ENCODE measurements around the gene PIP.

PIP gene

GRCh38 chr7:143181349-143181748, 49.5 kb downstream of the PIP start:
- no peak for DNase-seq (ENCODE audit: low spot score)
- in situ Hi-C loops (cut with MboI; ENCODE audit: low sequenced_read_pairs, unreplicated experiment) = no loop called here
- TF ChIP-seq, protein P1, sequence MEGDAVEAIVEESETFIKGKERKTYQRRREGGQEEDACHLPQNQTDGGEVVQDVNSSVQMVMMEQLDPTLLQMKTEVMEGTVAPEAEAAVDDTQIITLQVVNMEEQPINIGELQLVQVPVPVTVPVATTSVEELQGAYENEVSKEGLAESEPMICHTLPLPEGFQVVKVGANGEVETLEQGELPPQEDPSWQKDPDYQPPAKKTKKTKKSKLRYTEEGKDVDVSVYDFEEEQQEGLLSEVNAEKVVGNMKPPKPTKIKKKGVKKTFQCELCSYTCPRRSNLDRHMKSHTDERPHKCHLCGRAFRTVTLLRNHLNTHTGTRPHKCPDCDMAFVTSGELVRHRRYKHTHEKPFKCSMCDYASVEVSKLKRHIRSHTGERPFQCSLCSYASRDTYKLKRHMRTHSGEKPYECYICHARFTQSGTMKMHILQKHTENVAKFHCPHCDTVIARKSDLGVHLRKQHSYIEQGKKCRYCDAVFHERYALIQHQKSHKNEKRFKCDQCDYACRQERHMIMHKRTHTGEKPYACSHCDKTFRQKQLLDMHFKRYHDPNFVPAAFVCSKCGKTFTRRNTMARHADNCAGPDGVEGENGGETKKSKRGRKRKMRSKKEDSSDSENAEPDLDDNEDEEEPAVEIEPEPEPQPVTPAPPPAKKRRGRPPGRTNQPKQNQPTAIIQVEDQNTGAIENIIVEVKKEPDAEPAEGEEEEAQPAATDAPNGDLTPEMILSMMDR (IDR thresholded peaks at IDR 0.05; ENCODE audit: borderline replicate concordance, control extremely low read depth, extremely low read depth, insufficient read depth, missing control alignments) = no peak

- no peak for DNase-seq (ENCODE audit: low spot score)
- in situ Hi-C loops (cut with MboI; ENCODE audit: low sequenced_read_pairs, unreplicated experiment) = no loop called here
- TF ChIP-seq, protein P1 (IDR thresholded peaks at IDR 0.05; ENCODE audit: borderline replicate concordance, control extremely low read depth, extremely low read depth, insufficient read depth, missing control alignments) = no peak
These were observed 51.1 kb downstream of the PIP start, which contains the start of gene TAS2R39 for GRCh38 chr7:143183024-143183423. Gene TAS2R39, plus strand, starts transcription at chr7:143183419. Its CDS starts 0 bp downstream, at chr7:143183419.

DNA sequence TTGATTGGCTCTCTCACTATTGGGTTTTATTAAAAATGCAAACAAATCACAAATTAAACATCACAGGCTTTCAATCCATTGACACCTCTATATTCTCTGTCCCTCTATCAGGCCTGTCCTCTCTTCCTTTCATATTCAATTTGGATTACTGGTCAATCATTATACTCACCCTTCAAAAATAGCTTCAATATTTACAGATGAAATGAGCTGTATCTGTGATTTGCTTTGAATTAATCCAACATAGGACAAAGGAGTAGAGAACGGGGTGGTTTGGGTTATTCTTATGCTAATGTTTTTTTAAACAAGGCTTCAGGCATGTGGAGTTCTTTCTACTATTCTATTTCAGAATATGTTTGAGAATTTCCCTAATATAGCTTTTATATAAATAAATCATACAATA, 53.7 kb downstream of the PIP start:
- DNase-seq (ENCODE audit: low spot score) = no peak
- TF ChIP-seq, protein P1 (IDR thresholded peaks at IDR 0.05; ENCODE audit: borderline replicate concordance, control extremely low read depth, extremely low read depth, insufficient read depth, missing control alignments) = no peak
- in situ Hi-C loops (cut with MboI; ENCODE audit: low sequenced_read_pairs, unreplicated experiment) = no loop called here

DNA sequence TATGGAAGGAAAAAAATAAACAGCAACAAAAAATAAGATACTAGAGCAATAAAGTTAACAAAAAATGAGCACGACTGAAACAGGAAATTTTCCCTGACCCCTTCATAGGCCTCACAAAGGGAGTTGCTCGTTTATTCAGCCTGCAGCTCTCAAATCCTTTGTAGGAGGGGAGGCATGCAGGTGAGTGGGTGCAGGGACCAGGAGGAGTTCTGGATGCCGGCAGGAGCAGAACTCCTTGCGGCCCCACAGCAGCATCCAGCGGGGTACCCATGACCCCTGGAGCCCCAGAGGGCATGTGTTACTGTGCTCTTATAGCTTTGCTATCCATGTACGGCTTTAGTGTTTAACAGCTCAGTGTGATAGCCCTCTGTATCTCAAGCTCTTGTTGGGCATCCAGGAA, 57.1 kb downstream of the PIP start:
- in situ Hi-C loops (cut with MboI; ENCODE audit: low sequenced_read_pairs, unreplicated experiment) = no loop called here
- TF ChIP-seq, protein P1 (IDR thresholded peaks at IDR 0.05; ENCODE audit: borderline replicate concordance, control extremely low read depth, extremely low read depth, insufficient read depth, missing control alignments) = no peak
- DNase-seq (ENCODE audit: low spot score) = no peak
